Activated naive CD4-positive, alpha-beta T cell (primary cell): ENCODE measurements around the gene PEPD.
"Not testable (repeated sequence)": the region's sequence is repeated elsewhere in the genome, so short reads cannot be mapped to it uniquely, and the experiment has no call there.

Experiments
- DNase-seq, 4 experiments: peaks; one replicate each; lab custom pipeline; 2025; lab: John Stamatoyannopoulos, UW

The PEPD gene

GRCh38 chr19:33497778-33498175, 23.8 kb downstream of the PEPD start:
- no peak for DNase-seq

GRCh38 chr19:33497131-33497777, 24.3 kb downstream of the PEPD start:
- DNase-seq: no peak

- no peak for DNase-seq
Measured at GRCh38 chr19:33496038-33496895, 25.3 kb downstream of the PEPD start.

GRCh38 chr19:33493401-33494275, 28.0 kb downstream of the PEPD start:
- DNase-seq: no peak

GRCh38 chr19:33492951-33493350, 28.6 kb downstream of the PEPD start:
- no peak for DNase-seq

- no peak for DNase-seq
Measured at GRCh38 chr19:33492090-33492489, 29.5 kb downstream of the PEPD start.

GRCh38 chr19:33490596-33490995, 31.0 kb downstream of the PEPD start:
- DNase-seq: not testable (repeated sequence)

GRCh38 chr19:33490041-33490451, 31.5 kb downstream of the PEPD start:
- no peak for DNase-seq

- DNase-seq: no peak
Measured at GRCh38 chr19:33488826-33489225, 32.8 kb downstream of the PEPD start.

- DNase-seq: no peak
Measured at GRCh38 chr19:33487901-33488800, 33.4 kb downstream of the PEPD start.

- DNase-seq: no peak
Measured at GRCh38 chr19:33486936-33487811, 34.4 kb downstream of the PEPD start.

GRCh38 chr19:33486407-33486806, 35.2 kb downstream of the PEPD start:
- no peak for DNase-seq

- no peak for DNase-seq
Measured at GRCh38 chr19:33484226-33484774, 37.3 kb downstream of the PEPD start.

- no peak for DNase-seq
Measured at GRCh38 chr19:33482476-33482875, 39.1 kb downstream of the PEPD start.

GRCh38 chr19:33481863-33482262, 39.7 kb downstream of the PEPD start:
- no peak for DNase-seq

GRCh38 chr19:33479570-33479969, 42.0 kb downstream of the PEPD start:
- not testable (repeated sequence) for DNase-seq

- no peak for DNase-seq
Measured at GRCh38 chr19:33477781-33478180, 43.8 kb downstream of the PEPD start.

GRCh38 chr19:33476151-33476707, 45.4 kb downstream of the PEPD start:
- no peak for DNase-seq

- no peak for DNase-seq
Measured at GRCh38 chr19:33473653-33474305, 47.8 kb downstream of the PEPD start.
